OCI-LY3 (cell line): ENCODE data around the gene PEX11G.
"Not testable (repeated sequence)": the region's sequence is repeated elsewhere in the genome, so short reads cannot be mapped to it uniquely, and the experiment has no call there.

Experiments used
- H2AFZ ChIP-seq: fragments of 200-600, 300-600 bp; shearing (Covaris generic); 2 replicates; pipeline ENCODE4 v1.6.0; 2014; ENCODE audit warnings: antibody characterized with exemption, low read depth, low read length
- H3K27ac ChIP-seq: fragments of 200-600, 300-600 bp; sonication (generic); 2 replicates; pipeline ENCODE4 v1.5.1; 2014; ENCODE audit warnings: mild to moderate bottlenecking, low read length, moderate library complexity, mixed read lengths
- H3K27me3 ChIP-seq: fragments of 200-600, 300-600 bp; sonication (generic); 2 replicates; pipeline ENCODE4 v1.6.1; 2014; ENCODE audit warnings: low read depth, low read length, mixed read lengths
- H3K36me3 ChIP-seq: fragments of 200-600, 300-600 bp; sonication (generic); replicated peaks from 2 replicates; pipeline ENCODE3; 2014; ENCODE audit warnings: low read depth, low read length, mixed read lengths
- H3K4me1 ChIP-seq: fragments of 300-600, 200-600 bp; sonication (generic); 2 replicates; pipeline ENCODE4 v1.6.1; 2014; ENCODE audit warnings: low read length, mixed read lengths
- H3K4me2 ChIP-seq: fragments of 200-600, 300-600 bp; sonication (generic); 2 replicates; pipeline ENCODE4 v1.6.1; 2014; ENCODE audit warnings: low read length, mixed read lengths
- H3K4me3 ChIP-seq: fragments of 300-600, 200-600 bp; sonication (generic); 2 replicates; pipeline ENCODE4 v1.5.1; 2014; ENCODE audit warnings: antibody characterized with exemption, mild to moderate bottlenecking, low read length, moderate library complexity
- H3K79me2 ChIP-seq: fragments of 300-600, 200-600 bp; shearing (Covaris generic); 2 replicates; pipeline ENCODE4 v1.6.1; 2014; ENCODE audit warnings: mild to moderate bottlenecking, low read length, mixed read lengths
- H3K9ac ChIP-seq: fragments of 300-600, 200-600 bp; shearing (Covaris generic); 2 replicates; pipeline ENCODE4 v1.6.0; 2014; ENCODE audit warnings: mild to moderate bottlenecking, low read length, moderate library complexity
- H3K9me3 ChIP-seq: fragments of 200-600, 300-600 bp; shearing (Covaris generic); 2 replicates; pipeline ENCODE4 v1.6.1; 2014; ENCODE audit warnings: low read length, mixed read lengths; ENCODE audit not compliant: insufficient read depth
- H4K20me1 ChIP-seq: fragments of 200-600, 300-600 bp; sonication (generic); 2 replicates; pipeline ENCODE4 v1.6.1; 2016; ENCODE audit warnings: low read length, mixed read lengths; ENCODE audit not compliant: insufficient read depth
- EZH2phosphoT487 ChIP-seq: fragments of 200-600 bp; shearing (Covaris generic); IDR thresholded peaks from 2 replicates; pipeline ENCODE4 v1.6.1; 2018; ENCODE audit warnings: antibody characterized with exemption, mixed run types, low read depth
- TF ChIP-seq, protein P1 (sequence below): fragments of 200-600, 300-600 bp; sonication (generic); IDR thresholded peaks from 2 replicates; pipeline ENCODE4 v1.5.1; 2014; ENCODE audit warnings: antibody characterized with exemption, low read length, low read depth

The PEX11G gene

GRCh38 chr19:7454998-7455397 lies 33.8 kb downstream of the PEX11G start:
- Histone ChIP-seq H3K27ac (no peak overlapping the region), H3K9ac (no peak overlapping the region), H3K79me2 (no peaks in the 10 kb centered on the region), H3K9me3 (no peaks in the 10 kb centered on the region), H3K27me3 (no peaks in the 10 kb centered on the region), H3K4me3 (no peak overlapping the region), H3K4me2 (no peak overlapping the region), H4K20me1 (no peaks in the 10 kb centered on the region), H2AFZ (no peak overlapping the region), H3K36me3 (peaks cover 47% of the 10 kb centered on the region), H3K4me1 (no peaks in the 10 kb centered on the region)
- TF ChIP-seq, protein P1, sequence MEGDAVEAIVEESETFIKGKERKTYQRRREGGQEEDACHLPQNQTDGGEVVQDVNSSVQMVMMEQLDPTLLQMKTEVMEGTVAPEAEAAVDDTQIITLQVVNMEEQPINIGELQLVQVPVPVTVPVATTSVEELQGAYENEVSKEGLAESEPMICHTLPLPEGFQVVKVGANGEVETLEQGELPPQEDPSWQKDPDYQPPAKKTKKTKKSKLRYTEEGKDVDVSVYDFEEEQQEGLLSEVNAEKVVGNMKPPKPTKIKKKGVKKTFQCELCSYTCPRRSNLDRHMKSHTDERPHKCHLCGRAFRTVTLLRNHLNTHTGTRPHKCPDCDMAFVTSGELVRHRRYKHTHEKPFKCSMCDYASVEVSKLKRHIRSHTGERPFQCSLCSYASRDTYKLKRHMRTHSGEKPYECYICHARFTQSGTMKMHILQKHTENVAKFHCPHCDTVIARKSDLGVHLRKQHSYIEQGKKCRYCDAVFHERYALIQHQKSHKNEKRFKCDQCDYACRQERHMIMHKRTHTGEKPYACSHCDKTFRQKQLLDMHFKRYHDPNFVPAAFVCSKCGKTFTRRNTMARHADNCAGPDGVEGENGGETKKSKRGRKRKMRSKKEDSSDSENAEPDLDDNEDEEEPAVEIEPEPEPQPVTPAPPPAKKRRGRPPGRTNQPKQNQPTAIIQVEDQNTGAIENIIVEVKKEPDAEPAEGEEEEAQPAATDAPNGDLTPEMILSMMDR = no peak
- TF ChIP-seq EZH2phosphoT487 = no peak

GRCh38 chr19:7450243-7451223 lies 38.3 kb downstream of the PEX11G start:
- H3K9me3 ChIP-seq = no peaks in the 10 kb centered on the region
- no peak for TF ChIP-seq EZH2phosphoT487
- TF ChIP-seq, protein P1 = no peak
- no peaks in the 10 kb centered on the region for H3K79me2 ChIP-seq
- no peaks in the 10 kb centered on the region for H3K27me3 ChIP-seq
- H3K36me3 ChIP-seq = peaks cover 40% of the 10 kb centered on the region
- no peak overlapping the region for H3K27ac ChIP-seq
- no peaks in the 10 kb centered on the region for H3K4me1 ChIP-seq
- H3K9ac ChIP-seq = no peak overlapping the region
- no peak overlapping the region for H3K4me2 ChIP-seq
- H3K4me3 ChIP-seq = no peak overlapping the region
- no peak overlapping the region for H2AFZ ChIP-seq
- no peaks in the 10 kb centered on the region for H4K20me1 ChIP-seq

DNA sequence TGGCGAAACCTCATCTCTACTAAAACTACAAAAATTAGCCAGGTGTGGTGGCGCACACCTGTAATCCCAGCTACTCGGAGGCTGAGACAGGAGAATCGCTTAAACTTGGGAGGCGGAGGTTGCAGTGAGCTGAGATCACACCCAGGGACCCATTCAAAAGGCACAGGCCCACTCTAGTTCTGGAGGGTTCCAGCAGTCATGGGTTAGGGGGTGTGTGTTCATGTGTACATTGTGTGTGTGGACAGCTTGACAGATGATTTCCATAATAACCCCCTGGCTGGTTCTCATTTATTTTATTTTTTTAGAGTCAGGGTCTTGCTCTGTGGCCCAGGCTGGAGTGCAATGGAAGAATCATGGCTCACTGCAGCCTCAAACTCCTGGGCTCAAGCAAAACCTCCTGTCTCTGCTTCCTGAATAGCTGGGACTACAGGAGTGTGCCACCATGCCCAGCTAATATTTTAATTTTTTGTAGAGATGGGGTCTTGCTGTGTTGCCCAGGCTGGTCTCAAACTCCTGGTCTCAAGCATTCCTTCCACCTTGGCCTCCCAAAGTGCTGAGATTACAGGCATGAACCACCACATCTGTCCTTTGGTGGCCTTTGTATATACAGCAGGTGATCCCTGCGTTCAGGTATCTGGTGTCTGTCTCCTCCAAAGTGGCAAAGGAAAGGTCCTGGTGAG lies 39.3 kb downstream of the PEX11G start:
- not testable (repeated sequence) for H3K79me2 ChIP-seq, H3K27me3 ChIP-seq
- peaks cover 37% of the 10 kb centered on the region for H3K36me3 ChIP-seq

GRCh38 chr19:7447648-7448047 lies 41.2 kb downstream of the PEX11G start:
- Histone ChIP-seq H3K27ac (no peak overlapping the region), H3K79me2 (no peaks in the 10 kb centered on the region), H4K20me1 (no peaks in the 10 kb centered on the region), H3K4me3 (no peak overlapping the region), H3K36me3 (peaks cover 27% of the 10 kb centered on the region), H3K27me3 (no peaks in the 10 kb centered on the region), H3K4me2 (no peak overlapping the region), H3K9ac (no peak overlapping the region), H2AFZ (no peak overlapping the region), H3K4me1 (no peaks in the 10 kb centered on the region), H3K9me3 (no peaks in the 10 kb centered on the region)
- TF ChIP-seq EZH2phosphoT487 = no peak
- TF ChIP-seq, protein P1 = no peak

More for the DNA sequence above, 39.3 kb downstream of the PEX11G start:
- not testable (repeated sequence) for H4K20me1 ChIP-seq, H3K27ac ChIP-seq, H3K4me1 ChIP-seq, H3K4me3 ChIP-seq, H3K4me2 ChIP-seq, H2AFZ ChIP-seq, H3K9me3 ChIP-seq, H3K9ac ChIP-seq
